Motor neuron (in vitro differentiated cells): ENCODE data around the gene RAI2. TPM values are rescaled to one million over a fixed set of nuclear protein-coding genes. Genes with fewer than 3 reads are reported as not detected.
A peak's percentile ranks its signal among the peaks of the same experiment; 100 is the strongest.

Source experiments
- ATAC-seq, 8 experiments: fragments of 200-7000 bp; cut with Tn5 transposase; replicated peaks in 6 of 8; 2 replicates each; pipeline ENCODE4 v1.8.0; 2021; ENCODE audit warnings: mild to moderate bottlenecking in 8 of 8, moderate library complexity in 8 of 8
- H3K27ac ChIP-seq, 2 donors: fragments of 250-450 bp; sonication (Bioruptor Pico); 2 replicates each; pipeline ENCODE4 v1.9.0; 2021; ENCODE audit warnings: antibody characterized with exemption in 2 of 2, mild to moderate bottlenecking in 2 of 2, moderate library complexity in 1 of 2
- H3K4me1 ChIP-seq, 2 donors: fragments of 250-450 bp; sonication (Bioruptor Pico); replicated peaks in 1 of 2; 2 replicates each; pipeline ENCODE4 v1.6.1; 2021; ENCODE audit warnings: antibody characterized with exemption in 2 of 2, mild to moderate bottlenecking in 2 of 2, moderate library complexity in 1 of 2
- H3K4me3 ChIP-seq, 5 donors: fragments of 250-450 bp; sonication (Bioruptor Pico); 2 replicates each; pipeline ENCODE4 v1.9.0; 2021; ENCODE audit warnings: antibody characterized with exemption in 5 of 5, mild to moderate bottlenecking in 5 of 5, moderate library complexity in 4 of 5
- WGBS, 10 experiments: fragments of 450-650 bp; shearing (Covaris generic); methylation state at CpG; one replicate each; pipeline ENCODE4 v1.0.0; 2022; 5-methylcytosine and 5-hydroxymethylcytosine counted together
- in situ Hi-C, 9 experiments: fragments of 400-800 bp; cut with MboI; loops; one replicate each; pipeline ENCODE4 v1.15.0; 2021; ENCODE audit warnings: low sequenced_read_pairs in 9 of 9, low pct_unique_long_range_greater_than_20kb in 2 of 9; ENCODE audit not compliant: unreplicated experiment in 9 of 9
- total RNA-seq, 8 experiments: library from RNA; unstranded; fragments of 300-600 nt; gene quantifications; 2 replicates each; pipeline versions ENCODE4 v1.2.3 to v1.2.4, GENCODE V29; 2022

Gene RAI2
- total RNA-seq, 8 experiments from 2014 or later = 0.52 to 5.2 (median 3.8) TPM; not detected in 2

DNA sequence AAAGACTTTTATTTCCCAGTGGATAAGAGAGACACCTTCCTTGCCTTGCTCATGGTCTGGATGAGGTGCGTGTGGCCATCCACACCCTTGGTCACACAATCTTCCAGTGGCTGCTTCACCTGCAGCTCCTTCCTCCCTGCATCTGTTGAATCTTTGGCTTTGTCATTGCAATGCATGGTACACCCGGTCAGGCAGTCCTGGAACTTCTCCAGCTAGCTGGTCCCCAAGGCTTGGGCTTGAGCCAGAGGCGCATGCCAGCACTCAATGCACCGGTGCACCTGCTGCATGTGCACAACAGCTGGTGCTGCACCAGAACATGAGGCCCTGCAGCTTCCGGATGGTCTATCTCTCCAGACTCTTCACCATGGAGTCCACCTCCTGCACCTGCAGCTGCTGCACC, 92.1 kb downstream of the RAI2 start:
- 75% methylated on average over 1 of the region's 5 CpGs; no CpG with 5 or more reads in 9 of the 10 experiments for WGBS, 10 experiments
- in situ Hi-C loops = loop anchor here in 1 of 9 experiments (25.0 kb wide), 1 partner anchor 443 kb away; the partner anchor contains the start of gene BEND2

DNA sequence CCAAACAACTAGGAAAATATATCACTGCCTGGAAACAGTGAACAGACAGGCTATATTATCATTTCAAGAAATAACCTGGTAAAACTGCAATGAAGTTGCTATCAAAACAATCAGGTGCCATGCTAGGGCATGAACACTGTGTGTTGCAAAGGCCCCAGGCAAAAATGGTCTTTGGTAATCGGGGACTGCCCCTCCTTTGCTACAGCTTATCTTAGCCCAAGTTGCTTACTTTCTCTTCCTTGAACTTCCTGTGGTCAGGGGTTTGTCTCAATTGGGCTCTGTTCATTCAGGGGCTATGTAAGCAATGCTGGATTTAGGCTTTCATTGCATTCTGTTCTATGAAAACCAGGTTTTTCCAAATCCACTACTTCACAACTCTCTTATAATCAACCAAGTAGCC, 93.4 kb downstream of the RAI2 start:
- Histone ChIP-seq H3K27ac (no peak overlapping the region), H3K4me1 (no peaks in the 10 kb centered on the region), H3K4me3 (no peak overlapping the region)
- 17% methylated on average over 1 of the region's 1 CpG; no CpG with 5 or more reads in 9 of the 10 experiments for WGBS, 10 experiments
- no peak for ATAC-seq
- in situ Hi-C loops = loop anchor here in 1 of 9 experiments (25.0 kb wide), 1 partner anchor 445 kb away; the partner anchor contains the start of gene BEND2

More for the DNA sequence above, 92.1 kb downstream of the RAI2 start:
- Histone ChIP-seq H3K4me1 (no peaks in the 10 kb centered on the region), H3K27ac (no peak overlapping the region), H3K4me3 (no peak overlapping the region)
- no peak for ATAC-seq

DNA sequence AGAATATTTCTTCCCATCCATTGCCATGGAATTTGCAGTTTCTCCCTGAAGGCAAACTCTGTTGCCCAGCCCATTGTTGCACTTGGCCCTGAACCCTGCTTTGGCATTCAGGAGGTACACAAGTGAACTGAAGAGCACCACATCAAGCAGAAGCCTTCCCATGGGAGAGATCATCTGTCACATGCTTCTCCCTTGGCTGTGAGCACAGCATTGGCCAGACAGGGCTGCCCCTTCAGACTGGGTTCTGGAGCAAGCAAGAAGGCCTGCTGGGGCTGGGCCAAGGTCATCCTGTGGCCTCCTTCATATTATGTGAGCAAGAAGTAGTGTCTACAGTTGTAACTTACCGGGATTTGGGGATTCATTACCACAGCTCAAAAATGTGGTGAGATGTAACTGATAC, 101.1 kb downstream of the RAI2 start:
- in situ Hi-C loops = loop anchor here in 1 of 9 experiments (25.0 kb wide), 1 partner anchor 452 kb away; the partner anchor contains the start of gene BEND2

DNA sequence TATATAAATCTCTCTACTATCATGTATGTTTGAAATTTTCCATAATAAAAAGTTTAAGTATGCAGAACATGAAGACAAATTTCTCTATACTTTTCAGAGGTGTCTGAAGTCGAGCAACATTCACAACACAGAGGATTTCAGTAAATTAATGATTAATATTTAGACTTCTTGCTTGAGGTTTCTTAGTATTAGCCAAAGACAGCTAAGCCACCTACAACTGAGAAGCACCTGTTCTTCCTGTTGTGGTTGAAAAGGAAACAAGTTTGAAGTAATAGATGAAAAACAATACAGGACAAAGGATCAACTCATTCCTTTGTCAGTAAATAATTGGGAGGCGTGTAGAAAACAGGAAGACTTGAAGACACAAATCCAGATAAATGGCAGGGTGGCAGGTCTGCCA, 102.7 kb downstream of the RAI2 start:
- no peak for ATAC-seq
- in situ Hi-C loops = loop anchor here in 1 of 9 experiments (25.0 kb wide), 1 partner anchor 454 kb away; the partner anchor contains the start of gene BEND2

More for the DNA sequence above, 101.1 kb downstream of the RAI2 start:
- no peak overlapping the region for H3K27ac ChIP-seq
- H3K4me1 ChIP-seq = no peaks in the 10 kb centered on the region
- peak in 1 of 8 experiments; percentile 25 for ATAC-seq
- 40% methylated on average over 1 of the region's 1 CpG; no CpG with 5 or more reads in 9 of the 10 experiments for WGBS, 10 experiments
- H3K4me3 ChIP-seq = no peak overlapping the region

DNA sequence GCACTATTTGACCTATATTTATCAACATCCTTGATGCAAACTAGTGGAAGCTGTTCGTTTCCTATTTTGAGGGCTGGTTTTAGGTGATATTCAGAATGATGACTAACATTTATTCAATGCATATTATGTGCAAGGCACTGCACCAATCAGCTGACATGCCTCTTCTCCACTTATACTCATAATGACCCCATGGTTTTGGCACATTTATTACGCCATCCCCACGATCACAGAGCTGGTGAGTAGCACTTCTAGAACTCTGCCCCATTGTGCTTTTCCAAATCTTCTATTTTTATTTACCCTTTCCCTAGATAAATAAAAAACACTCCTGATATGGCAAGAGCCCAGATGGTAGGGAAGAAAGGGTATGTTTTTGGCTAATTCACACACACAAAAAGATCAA, 110.7 kb downstream of the RAI2 start:
- Histone ChIP-seq H3K4me1 (no peaks in the 10 kb centered on the region), H3K4me3 (no peak overlapping the region), H3K27ac (no peak overlapping the region)
- ATAC-seq = peak in 2 of 8 experiments; percentile 26 to 50
- in situ Hi-C loops = loop anchor here in 1 of 9 experiments (25.0 kb wide), 1 partner anchor 462 kb away; the partner anchor contains the start of gene BEND2
- WGBS, 10 experiments = 40 to 100% (median 93%) methylated on average over 2 to 3 of the region's 3 CpGs; no CpG with 5 or more reads in 7 of the 10 experiments

More for the DNA sequence above, 102.7 kb downstream of the RAI2 start:
- no peak overlapping the region for H3K27ac ChIP-seq
- 20 to 80% (median 61%) methylated on average over 1 to 2 of the region's 2 CpGs; no CpG with 5 or more reads in 6 of the 10 experiments for WGBS, 10 experiments
- H3K4me1 ChIP-seq = no peaks in the 10 kb centered on the region
- no peak overlapping the region for H3K4me3 ChIP-seq

Other genes with a start within 250 kb of the RAI2 start
- 10 to 100 TPM in 7 of 8 experiments, 1 to 10 TPM in 1; 8.6 to 29.2 (median 14.9) TPM for gene SCML1, start 123.8 kb downstream of the RAI2 start, total RNA-seq